AG04449 (cell line): ENCODE data around the gene KRTAP1-3.

Source experiments
- CTCF ChIA-PET: fragments of 350-600 bp; formaldehyde crosslinking; extraction: SDS; loops from one replicate; lab custom pipeline; 2021; ENCODE audit warnings: antibody characterized with exemption; lab: Yijun Ruan, JAX
- POLR2A ChIA-PET: fragments of 400-600, 350-600 bp; formaldehyde crosslinking; extraction: SDS; loops from one replicate; lab custom pipeline; 2020; ENCODE audit warnings: antibody characterized with exemption, inconsistent platforms; lab: Yijun Ruan, JAX
- DNase-seq: peaks from one replicate; pipeline ENCODE4 v3.0.0-alpha.2; 2010; ENCODE audit warnings: low read depth, low spot score
- H3K4me3 ChIP-seq: 2 replicates; pipeline ENCODE4 v1.5.1; 2011; ENCODE audit warnings: low read depth, mild to moderate bottlenecking, control low read depth, low read length
- CTCF ChIP-seq: IDR thresholded peaks from one replicate; pipeline ENCODE4 v1.5.1; 2011; ENCODE audit warnings: mild to moderate bottlenecking, moderate library complexity, low read length, control low read depth, inconsistent platforms; ENCODE audit not compliant: insufficient read depth; ENCODE audit errors: missing control alignments

Gene KRTAP1-3

GRCh38 chr17:41012326-41013120, 22.2 kb downstream of the KRTAP1-3 start:
- H3K4me3 ChIP-seq = no peak overlapping the region
- no peak for DNase-seq
- no peak for TF ChIP-seq CTCF
- ChIA-PET POLR2A (no interaction called here), CTCF (interaction anchor here (1.2 kb wide), 1 partner anchor 8 kb away, joined by 5 read pairs; no protein-coding TSS in a partner anchor)

GRCh38 chr17:41010441-41010840, 24.2 kb downstream of the KRTAP1-3 start:
- POLR2A ChIA-PET = no interaction called here
- DNase-seq = no peak
- no peak overlapping the region for H3K4me3 ChIP-seq
- CTCF ChIA-PET = no interaction called here
- TF ChIP-seq CTCF = no peak

GRCh38 chr17:41009936-41010335, 24.7 kb downstream of the KRTAP1-3 start:
- TF ChIP-seq CTCF = no peak
- H3K4me3 ChIP-seq = no peak overlapping the region
- CTCF ChIA-PET = interaction anchor here (0.8 kb wide), 1 partner anchor 11 kb away, joined by 3 read pairs; no protein-coding TSS in a partner anchor
- POLR2A ChIA-PET = no interaction called here
- no peak for DNase-seq

GRCh38 chr17:41009301-41009760, 25.3 kb downstream of the KRTAP1-3 start:
- no peak for TF ChIP-seq CTCF
- no peak for DNase-seq
- ChIA-PET CTCF (interaction anchor here (0.8 kb wide), 1 partner anchor 11 kb away, joined by 3 read pairs; no protein-coding TSS in a partner anchor), POLR2A (no interaction called here)
- no peak overlapping the region for H3K4me3 ChIP-seq

GRCh38 chr17:41008811-41009210, 25.9 kb downstream of the KRTAP1-3 start, which contains the start of gene KRTAP3-1:
TSS of gene KRTAP3-1 (minus strand) at chr17:41009128. CDS start at chr17:41009074, 54 bp downstream.
- no peak for DNase-seq
- ChIA-PET POLR2A (no interaction called here), CTCF (interaction anchor here (1.2 kb wide), 1 partner anchor 9 kb away, joined by 5 read pairs; no protein-coding TSS in a partner anchor)
- no peak within 1 kb of the TSS for H3K4me3 ChIP-seq
- TF ChIP-seq CTCF = no peak

GRCh38 chr17:41004397-41004796, 30.3 kb downstream of the KRTAP1-3 start:
- no peak for TF ChIP-seq CTCF
- H3K4me3 ChIP-seq = no peak overlapping the region
- no peak for DNase-seq
- CTCF ChIA-PET = interaction anchor here (1.1 kb wide), 1 partner anchor 9 kb away, joined by 5 read pairs; no protein-coding TSS in a partner anchor
- POLR2A ChIA-PET = no interaction called here
